AG09309 (cell line): ENCODE measurements around the gene KDM6B.
A peak's percentile ranks its signal among the peaks of the same experiment; 100 is the strongest.

Experiments
- DNase-seq: peaks from one replicate; pipeline ENCODE4 v3.0.0-alpha.2; 2010; ENCODE audit warnings: low read depth
- H3K4me3 ChIP-seq: 2 replicates; pipeline ENCODE4 v1.5.1; 2011; ENCODE audit warnings: mild to moderate bottlenecking, low read depth, low read length, moderate library complexity; ENCODE audit not compliant: control insufficient read depth
- CTCF ChIP-seq: IDR thresholded peaks from 2 replicates; pipeline ENCODE4 v1.5.1; 2011; ENCODE audit warnings: mild to moderate bottlenecking, low read depth, low read length, inconsistent platforms; ENCODE audit not compliant: insufficient read depth, control insufficient read depth; ENCODE audit errors: missing control alignments

Gene KDM6B

GRCh38 chr17:7822126-7822525, 11.9 kb upstream of the KDM6B start:
- TF ChIP-seq CTCF: no peak
- no peak for DNase-seq
- no peak overlapping the region for H3K4me3 ChIP-seq

- DNase-seq: no peak
- TF ChIP-seq CTCF: no peak
- H3K4me3 ChIP-seq: no peak overlapping the region
These were observed 10.4 kb upstream of the KDM6B start for GRCh38 chr17:7823581-7824001.

GRCh38 chr17:7824021-7824924, 9.7 kb upstream of the KDM6B start:
- no peak for TF ChIP-seq CTCF
- no peak for DNase-seq
- H3K4me3 ChIP-seq: no peak overlapping the region

GRCh38 chr17:7825206-7825990, 8.6 kb upstream of the KDM6B start:
- peak; percentile 14 for TF ChIP-seq CTCF
- DNase-seq: no peak
- no peak overlapping the region for H3K4me3 ChIP-seq

DNA sequence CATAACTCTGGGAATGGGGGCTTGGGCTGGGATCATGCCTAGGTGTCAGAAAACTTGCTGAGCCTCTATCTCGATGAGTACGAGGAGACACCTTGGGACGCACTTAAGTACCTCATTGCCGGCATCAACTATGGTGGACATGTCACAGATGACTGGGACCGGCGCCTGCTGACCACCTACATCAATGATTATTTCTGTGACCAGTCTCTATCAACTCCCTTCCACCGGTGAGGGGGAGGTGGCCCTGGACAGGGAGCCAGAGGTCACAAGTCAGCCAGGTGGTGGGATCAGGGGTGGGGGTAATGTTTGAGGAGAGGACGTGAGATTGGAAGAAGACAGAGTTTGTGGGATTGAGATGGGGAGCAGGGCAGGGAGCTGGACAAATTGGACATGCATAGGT, 3.4 kb upstream of the KDM6B start:
- no peak overlapping the region for H3K4me3 ChIP-seq
- DNase-seq: no peak
- TF ChIP-seq CTCF: no peak

- DNase-seq: no peak
- no peak for TF ChIP-seq CTCF
- no peak overlapping the region for H3K4me3 ChIP-seq
These were observed 2.8 kb upstream of the KDM6B start for GRCh38 chr17:7831233-7831632.
